ENCODE results near the gene BCAS1.

The BCAS1 gene

DNA sequence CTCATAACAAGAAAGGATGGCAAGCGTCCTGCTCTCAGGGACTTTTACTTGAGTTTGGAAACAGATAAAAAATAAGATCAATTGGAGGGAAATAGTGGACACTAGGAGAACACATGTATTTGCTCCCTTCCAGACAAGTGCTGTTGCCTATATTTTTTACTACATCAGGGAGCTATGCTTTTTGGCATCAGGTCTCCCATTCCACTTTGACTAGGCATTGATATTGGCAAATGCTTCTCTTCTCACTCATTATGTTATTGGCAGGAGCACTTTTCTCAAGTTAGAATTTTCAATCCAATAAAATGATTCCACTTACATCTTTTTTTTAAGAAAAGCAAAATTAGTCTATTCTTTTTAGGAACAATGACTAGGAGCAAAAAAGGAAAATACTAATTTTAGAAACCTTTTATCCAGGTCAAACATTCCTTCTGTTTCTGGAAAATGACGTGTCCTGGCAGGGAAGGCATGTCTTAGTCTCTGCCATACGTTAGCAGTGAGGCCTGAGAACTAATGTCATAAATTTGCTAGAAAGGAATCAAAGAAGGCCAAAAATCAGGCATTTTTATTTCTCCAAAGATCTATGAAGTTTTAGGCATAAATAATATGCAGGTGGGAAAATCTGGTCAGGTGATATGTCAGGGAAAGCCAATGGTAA, 21.4 kb downstream of the BCAS1 start:
- no peak for TF ChIP-seq ZNF704 (tag by site-specific recombination; IDR thresholded peaks at IDR 0.05)
- TF ChIP-seq ZSCAN23 (tag by site-specific recombination; IDR thresholded peaks at IDR 0.05), result no peak
- TF ChIP-seq HOXC10 (CRISPR knock-in tag; IDR thresholded peaks at IDR 0.05), result no peak
- no peak for TF ChIP-seq ZNF24 (tag by site-specific recombination; IDR thresholded peaks at IDR 0.05)
- TF ChIP-seq SP2 (tag by site-specific recombination; IDR thresholded peaks at IDR 0.05), result no peak
- no peak for TF ChIP-seq ZNF391 (tag by site-specific recombination; IDR thresholded peaks at IDR 0.05; ENCODE audit: borderline replicate concordance, low read depth)
- no peak for TF ChIP-seq ZNF266 (tag by site-specific recombination; IDR thresholded peaks at IDR 0.05; ENCODE audit: low read depth)
- no peak for TF ChIP-seq ZNF169 (tag by site-specific recombination; IDR thresholded peaks at IDR 0.05)
- no peak for TF ChIP-seq ZNF341 (tag by site-specific recombination; IDR thresholded peaks at IDR 0.05; ENCODE audit: low read depth)
- TF ChIP-seq, protein P1, sequence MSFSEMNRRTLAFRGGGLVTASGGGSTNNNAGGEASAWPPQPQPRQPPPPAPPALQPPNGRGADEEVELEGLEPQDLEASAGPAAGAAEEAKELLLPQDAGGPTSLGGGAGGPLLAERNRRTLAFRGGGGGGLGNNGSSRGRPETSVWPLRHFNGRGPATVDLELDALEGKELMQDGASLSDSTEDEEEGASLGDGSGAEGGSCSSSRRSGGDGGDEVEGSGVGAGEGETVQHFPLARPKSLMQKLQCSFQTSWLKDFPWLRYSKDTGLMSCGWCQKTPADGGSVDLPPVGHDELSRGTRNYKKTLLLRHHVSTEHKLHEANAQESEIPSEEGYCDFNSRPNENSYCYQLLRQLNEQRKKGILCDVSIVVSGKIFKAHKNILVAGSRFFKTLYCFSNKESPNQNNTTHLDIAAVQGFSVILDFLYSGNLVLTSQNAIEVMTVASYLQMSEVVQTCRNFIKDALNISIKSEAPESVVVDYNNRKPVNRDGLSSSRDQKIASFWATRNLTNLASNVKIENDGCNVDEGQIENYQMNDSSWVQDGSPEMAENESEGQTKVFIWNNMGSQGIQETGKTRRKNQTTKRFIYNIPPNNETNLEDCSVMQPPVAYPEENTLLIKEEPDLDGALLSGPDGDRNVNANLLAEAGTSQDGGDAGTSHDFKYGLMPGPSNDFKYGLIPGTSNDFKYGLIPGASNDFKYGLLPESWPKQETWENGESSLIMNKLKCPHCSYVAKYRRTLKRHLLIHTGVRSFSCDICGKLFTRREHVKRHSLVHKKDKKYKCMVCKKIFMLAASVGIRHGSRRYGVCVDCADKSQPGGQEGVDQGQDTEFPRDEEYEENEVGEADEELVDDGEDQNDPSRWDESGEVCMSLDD (tag by site-specific recombination; IDR thresholded peaks at IDR 0.05), result no peak
- TF ChIP-seq, protein P2, sequence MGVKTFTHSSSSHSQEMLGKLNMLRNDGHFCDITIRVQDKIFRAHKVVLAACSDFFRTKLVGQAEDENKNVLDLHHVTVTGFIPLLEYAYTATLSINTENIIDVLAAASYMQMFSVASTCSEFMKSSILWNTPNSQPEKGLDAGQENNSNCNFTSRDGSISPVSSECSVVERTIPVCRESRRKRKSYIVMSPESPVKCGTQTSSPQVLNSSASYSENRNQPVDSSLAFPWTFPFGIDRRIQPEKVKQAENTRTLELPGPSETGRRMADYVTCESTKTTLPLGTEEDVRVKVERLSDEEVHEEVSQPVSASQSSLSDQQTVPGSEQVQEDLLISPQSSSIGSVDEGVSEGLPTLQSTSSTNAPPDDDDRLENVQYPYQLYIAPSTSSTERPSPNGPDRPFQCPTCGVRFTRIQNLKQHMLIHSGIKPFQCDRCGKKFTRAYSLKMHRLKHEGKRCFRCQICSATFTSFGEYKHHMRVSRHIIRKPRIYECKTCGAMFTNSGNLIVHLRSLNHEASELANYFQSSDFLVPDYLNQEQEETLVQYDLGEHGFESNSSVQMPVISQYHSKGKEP (tag by site-specific recombination; IDR thresholded peaks at IDR 0.05), result no peak
- TF ChIP-seq ZFP41 (tag by site-specific recombination; IDR thresholded peaks at IDR 0.05; ENCODE audit: borderline replicate concordance), result no peak
- no peak for TF ChIP-seq ZNF76 (tag by site-specific recombination; IDR thresholded peaks at IDR 0.05; ENCODE audit: borderline replicate concordance, low read depth)
- TF ChIP-seq ZNF280C (tag by site-specific recombination; IDR thresholded peaks at IDR 0.05), result no peak
- no peak for TF ChIP-seq ZNF624 (tag by site-specific recombination; IDR thresholded peaks at IDR 0.05)
- TF ChIP-seq ZNF488 (tag by site-specific recombination; IDR thresholded peaks at IDR 0.05), result no peak
- no peak for TF ChIP-seq SALL2 (tag by site-specific recombination; IDR thresholded peaks at IDR 0.05; ENCODE audit: borderline replicate concordance)
- TF ChIP-seq SP7 (tag by site-specific recombination; IDR thresholded peaks at IDR 0.05), result no peak
- no peaks in the 10 kb centered on the region for H3K36me3 ChIP-seq (ENCODE audit: control insufficient read depth in 2 of 2, insufficient read depth in 1 of 2, low read length in 2 of 2)
- H3K9me3 ChIP-seq (ENCODE audit: control insufficient read depth, insufficient read depth, low read depth, low read length), result no peaks in the 10 kb centered on the region
- no peaks in the 10 kb centered on the region for H3K4me1 ChIP-seq (ENCODE audit: control insufficient read depth, insufficient read depth, low read length)
- no peak overlapping the region for H3K4me3 ChIP-seq (ENCODE audit: low read depth, low read length)
- no peak overlapping the region for H3K27ac ChIP-seq (ENCODE audit: extremely low read depth, low read depth, low read length)
- CTCF ChIA-PET, result interaction anchor here (0.5 to 1.2 kb wide), 2 partner anchors 87 to 88 kb away, joined by 6 to 7 read pairs; no protein-coding TSS in a partner anchor
- POLR2A ChIA-PET, result no interaction called here

Measured in HEK293 (cell line).